ENCODE data around the gene NBPF26. TPM values are rescaled to one million over a fixed set of nuclear protein-coding genes. Genes with fewer than 3 reads are reported as not detected.
A peak's percentile ranks its signal among the peaks of the same experiment; 100 is the strongest.
"Not testable (repeated sequence)": the region's sequence is repeated elsewhere in the genome, so short reads cannot be mapped to it uniquely, and the experiment has no call there.

The NBPF26 gene
- total and polyA plus RNA-seq, 5 experiments from 2014 or later, result 2.2 to 59.6 (median 6.1) TPM

GRCh38 chr1:120825051-120825450 is 101.3 kb downstream of the NBPF26 start:
- DNase-seq, H3K27ac Mint-ChIP-seq, H3K4me1 Mint-ChIP-seq, H3K4me3 Mint-ChIP-seq, ATAC-seq, POLR2A ChIA-PET, H3K9me3 Mint-ChIP-seq, H3K27me3 Mint-ChIP-seq: not testable (repeated sequence)
- peaks cover 0 to 10% (median 2%) of the 10 kb centered on the region in 3 donors for H3K36me3 Mint-ChIP-seq

- peaks cover 0 to 10% (median 2%) of the 10 kb centered on the region in 3 donors for H3K36me3 Mint-ChIP-seq
- H3K27ac Mint-ChIP-seq, H3K4me3 Mint-ChIP-seq, POLR2A ChIA-PET, H3K9me3 Mint-ChIP-seq, ATAC-seq, DNase-seq, H3K4me1 Mint-ChIP-seq, H3K27me3 Mint-ChIP-seq: not testable (repeated sequence)
Measured at GRCh38 chr1:120826623-120827022, 102.9 kb downstream of the NBPF26 start.

GRCh38 chr1:120844186-120844944 is 120.6 kb downstream of the NBPF26 start:
- H3K4me1 Mint-ChIP-seq, H3K36me3 Mint-ChIP-seq, H3K27me3 Mint-ChIP-seq, H3K9me3 Mint-ChIP-seq, POLR2A ChIA-PET: not testable (repeated sequence)
- ATAC-seq, result peak in 1 of 2 donors; percentile 33
- Mint-ChIP-seq H3K4me3 (peak overlapping the region; percentile 79 to 99 (median 90)), H3K27ac (peak overlapping the region; percentile 91 to 100 (median 97))
- DNase-seq, result peak; percentile 65 to 92 (median 78)

- Mint-ChIP-seq H3K4me3 (peak overlapping the region; percentile 72 to 99 (median 88)), H3K27ac (peak overlapping the region; percentile 46 to 100 (median 96))
- ATAC-seq, result not testable (repeated sequence)
Measured at GRCh38 chr1:120844945-120845330, 121.2 kb downstream of the NBPF26 start.

GRCh38 chr1:120849400-120850286 is 125.9 kb downstream of the NBPF26 start:
- peak overlapping the region; percentile 75 to 98 (median 90) for H3K4me3 Mint-ChIP-seq
- peak overlapping the region; percentile 94 to 100 (median 98) for H3K27ac Mint-ChIP-seq
- ATAC-seq, result peak; percentile 11 to 39
- H3K9me3 Mint-ChIP-seq, H3K27me3 Mint-ChIP-seq, H3K36me3 Mint-ChIP-seq, POLR2A ChIA-PET: not testable (repeated sequence)
- peak; percentile 12 to 71 (median 32) for DNase-seq
- H3K4me1 Mint-ChIP-seq, result peaks cover 0 to 24% (median 8%) of the 10 kb centered on the region in 4 donors

More at GRCh38 chr1:120844945-120845330, 121.2 kb downstream of the NBPF26 start:
- H3K27me3 Mint-ChIP-seq, H3K4me1 Mint-ChIP-seq, H3K9me3 Mint-ChIP-seq, DNase-seq, POLR2A ChIA-PET, H3K36me3 Mint-ChIP-seq: not testable (repeated sequence)

- Mint-ChIP-seq H3K27ac (peak overlapping the region; percentile 94 to 100 (median 98)), H3K4me3 (peak overlapping the region; percentile 75 to 98 (median 90)), H3K4me1 (peaks cover 3 to 29% (median 12%) of the 10 kb centered on the region in 4 donors)
- not testable (repeated sequence) for H3K9me3 Mint-ChIP-seq, ATAC-seq, H3K27me3 Mint-ChIP-seq, H3K36me3 Mint-ChIP-seq
- POLR2A ChIA-PET, result interaction anchor here (1.0 kb wide), 1 partner anchor 92 kb away, joined by 10 read pairs; no protein-coding TSS in a partner anchor
- DNase-seq, result peak in 1 of 10 donors; percentile 7
Measured at GRCh38 chr1:120850287-120850536, 126.5 kb downstream of the NBPF26 start.

- POLR2A ChIA-PET, result interaction anchor here (0.6 to 1.0 kb wide), 3 partner anchors 48 to 652 kb away, joined by 3 to 10 read pairs (median 6); no protein-coding TSS in a partner anchor
- Mint-ChIP-seq H3K4me3 (peak overlapping the region; percentile 75 to 98 (median 90)), H3K27ac (peak overlapping the region; percentile 94 to 100 (median 98)), H3K4me1 (peaks cover 7 to 33% (median 14%) of the 10 kb centered on the region in 4 donors)
- DNase-seq (peak; percentile 56 to 95 (median 86)), ATAC-seq (peak; percentile 71 to 76)
- H3K9me3 Mint-ChIP-seq, H3K36me3 Mint-ChIP-seq, H3K27me3 Mint-ChIP-seq: not testable (repeated sequence)
Measured at GRCh38 chr1:120850537-120851421, 127.0 kb downstream of the NBPF26 start.

GRCh38 chr1:120858144-120858543 is 134.4 kb downstream of the NBPF26 start:
- H3K27ac Mint-ChIP-seq, H3K9me3 Mint-ChIP-seq, H3K27me3 Mint-ChIP-seq, H3K36me3 Mint-ChIP-seq, DNase-seq, ATAC-seq, POLR2A ChIA-PET, H3K4me3 Mint-ChIP-seq: not testable (repeated sequence)
- H3K4me1 Mint-ChIP-seq, result peaks cover 5 to 20% (median 12%) of the 10 kb centered on the region in 4 donors

- H3K4me3 Mint-ChIP-seq, H3K27me3 Mint-ChIP-seq, POLR2A ChIA-PET, ATAC-seq, H3K36me3 Mint-ChIP-seq, H3K9me3 Mint-ChIP-seq, H3K27ac Mint-ChIP-seq, DNase-seq: not testable (repeated sequence)
- H3K4me1 Mint-ChIP-seq, result peaks cover 5 to 15% (median 11%) of the 10 kb centered on the region in 4 donors
Measured at GRCh38 chr1:120859615-120860234, 136.0 kb downstream of the NBPF26 start.

- peaks cover 1 to 16% (median 7%) of the 10 kb centered on the region in 4 donors for H3K4me1 Mint-ChIP-seq
- H3K27ac Mint-ChIP-seq, H3K4me3 Mint-ChIP-seq, POLR2A ChIA-PET, H3K27me3 Mint-ChIP-seq, DNase-seq, ATAC-seq, H3K36me3 Mint-ChIP-seq, H3K9me3 Mint-ChIP-seq: not testable (repeated sequence)
Measured at GRCh38 chr1:120878206-120878605, 154.5 kb downstream of the NBPF26 start.

- H3K9me3 Mint-ChIP-seq, H3K4me3 Mint-ChIP-seq, POLR2A ChIA-PET, H3K36me3 Mint-ChIP-seq, H3K27me3 Mint-ChIP-seq, ATAC-seq: not testable (repeated sequence)
- H3K27ac Mint-ChIP-seq, result peak overlapping the region in 2 of 10 donors; percentile 14 to 48
- H3K4me1 Mint-ChIP-seq, result peaks cover 1 to 16% (median 7%) of the 10 kb centered on the region in 4 donors
- DNase-seq, result peak in 1 of 10 donors; percentile 54
Measured at GRCh38 chr1:120880056-120880455, 156.3 kb downstream of the NBPF26 start.

GRCh38 chr1:120881934-120882333 is 158.2 kb downstream of the NBPF26 start:
- ATAC-seq, H3K27ac Mint-ChIP-seq, H3K9me3 Mint-ChIP-seq, H3K36me3 Mint-ChIP-seq, H3K27me3 Mint-ChIP-seq, DNase-seq, POLR2A ChIA-PET, H3K4me3 Mint-ChIP-seq: not testable (repeated sequence)
- peaks cover 1 to 16% (median 7%) of the 10 kb centered on the region in 4 donors for H3K4me1 Mint-ChIP-seq

Data from naive thymus-derived CD8-positive, alpha-beta T cell (primary cell).